ENCODE measurements around the gene LILRA5.

DNA sequence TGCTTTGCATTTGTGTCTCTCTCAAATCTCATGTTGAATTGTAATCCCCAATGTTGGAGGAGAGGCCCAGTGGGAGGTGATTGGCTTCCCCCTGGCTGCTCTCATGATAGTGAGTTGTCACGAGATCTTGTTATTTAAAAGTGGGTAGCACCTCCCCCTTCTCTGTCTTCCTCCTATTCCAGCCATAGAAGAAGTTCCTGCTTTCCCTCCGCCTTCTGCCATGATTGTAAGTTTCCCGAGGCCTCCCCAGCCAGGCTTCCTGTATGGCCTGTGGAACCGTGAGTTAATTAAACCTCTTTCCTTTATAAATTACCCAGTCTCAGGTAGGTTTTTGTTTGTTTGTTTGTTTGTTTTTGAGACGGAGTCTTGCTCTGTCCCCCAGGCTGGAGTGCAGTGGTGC lies 22.2 kb upstream of the LILRA5 start:
- TF ChIP-seq POLR2A (IDR thresholded peaks at IDR 0.05): no peak
- TF ChIP-seq, protein P1, sequence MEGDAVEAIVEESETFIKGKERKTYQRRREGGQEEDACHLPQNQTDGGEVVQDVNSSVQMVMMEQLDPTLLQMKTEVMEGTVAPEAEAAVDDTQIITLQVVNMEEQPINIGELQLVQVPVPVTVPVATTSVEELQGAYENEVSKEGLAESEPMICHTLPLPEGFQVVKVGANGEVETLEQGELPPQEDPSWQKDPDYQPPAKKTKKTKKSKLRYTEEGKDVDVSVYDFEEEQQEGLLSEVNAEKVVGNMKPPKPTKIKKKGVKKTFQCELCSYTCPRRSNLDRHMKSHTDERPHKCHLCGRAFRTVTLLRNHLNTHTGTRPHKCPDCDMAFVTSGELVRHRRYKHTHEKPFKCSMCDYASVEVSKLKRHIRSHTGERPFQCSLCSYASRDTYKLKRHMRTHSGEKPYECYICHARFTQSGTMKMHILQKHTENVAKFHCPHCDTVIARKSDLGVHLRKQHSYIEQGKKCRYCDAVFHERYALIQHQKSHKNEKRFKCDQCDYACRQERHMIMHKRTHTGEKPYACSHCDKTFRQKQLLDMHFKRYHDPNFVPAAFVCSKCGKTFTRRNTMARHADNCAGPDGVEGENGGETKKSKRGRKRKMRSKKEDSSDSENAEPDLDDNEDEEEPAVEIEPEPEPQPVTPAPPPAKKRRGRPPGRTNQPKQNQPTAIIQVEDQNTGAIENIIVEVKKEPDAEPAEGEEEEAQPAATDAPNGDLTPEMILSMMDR (IDR thresholded peaks at IDR 0.05): no peak
